GM12891 (cell line): Measurements from ENCODE around the gene ATF3.

Source experiments
- DNase-seq: peaks from one replicate; pipeline ENCODE4 v3.0.0; 2011; ENCODE audit warnings: low spot score; ENCODE audit not compliant: insufficient read length
- FAIRE-seq: peaks from 2 replicates; lab custom pipeline; 2011; peaks lifted over from hg19 to GRCh38; lab: Jason Lieb, UNC
- PAX5 ChIP-seq: IDR thresholded peaks from 2 replicates; pipeline ENCODE4 v1.6.1; 2011; ENCODE audit warnings: low read length, moderate library complexity, mild to moderate bottlenecking; ENCODE audit not compliant: insufficient read depth, severe bottlenecking
- POLR2A ChIP-seq: IDR thresholded peaks from 2 replicates; pipeline ENCODE4 v1.6.1; 2011; ENCODE audit warnings: low read depth, low read length, control low read depth
- POLR2AphosphoS5 ChIP-seq: IDR thresholded peaks from 2 replicates; pipeline ENCODE4 v1.6.1; 2011; ENCODE audit warnings: low read depth, low read length, control low read depth
- POU2F2 ChIP-seq: IDR thresholded peaks from 2 replicates; pipeline ENCODE4 v1.6.1; 2011; ENCODE audit warnings: low read depth, mild to moderate bottlenecking, control low read depth, low read length, moderate library complexity
- SPI1 ChIP-seq: IDR thresholded peaks from 2 replicates; pipeline ENCODE4 v1.6.1; 2011; ENCODE audit warnings: low read depth, low read length, control low read depth
- TAF1 ChIP-seq: IDR thresholded peaks from 2 replicates; pipeline ENCODE4 v1.6.1; 2011; ENCODE audit warnings: low read depth, low read length, control low read depth

ATF3 gene

GRCh38 chr1:212667223-212668139 is 58.9 kb downstream of the ATF3 start:
- FAIRE-seq (no peak), DNase-seq (no peak)

GRCh38 chr1:212668477-212668876 is 59.9 kb downstream of the ATF3 start:
- FAIRE-seq (no peak), DNase-seq (no peak)
- TF ChIP-seq POLR2AphosphoS5: no peak
- no peak for TF ChIP-seq POU2F2
- no peak for TF ChIP-seq POLR2A
- TF ChIP-seq PAX5: no peak
- TF ChIP-seq TAF1: no peak
- TF ChIP-seq SPI1: no peak

More at GRCh38 chr1:212667223-212668139, 58.9 kb downstream of the ATF3 start:
- TF ChIP-seq SPI1 (no peak), POU2F2 (peak; percentile 91; the same call in 1 of the 2 replicates), TAF1 (no peak), POLR2A (no peak), PAX5 (no peak), POLR2AphosphoS5 (no peak)

- peak; percentile 92 for TF ChIP-seq SPI1
- no peak for TF ChIP-seq TAF1
- no peak for TF ChIP-seq PAX5
- TF ChIP-seq POU2F2: no peak
- TF ChIP-seq POLR2A: no peak
- no peak for TF ChIP-seq POLR2AphosphoS5
- FAIRE-seq: no peak
- no peak for DNase-seq
Measured at GRCh38 chr1:212669102-212669501, 60.5 kb downstream of the ATF3 start.

- no peak for DNase-seq
- TF ChIP-seq PAX5: no peak
- TF ChIP-seq POLR2A: no peak
- TF ChIP-seq POLR2AphosphoS5: no peak
- no peak for TF ChIP-seq TAF1
- TF ChIP-seq SPI1: no peak
- TF ChIP-seq POU2F2: no peak
- FAIRE-seq: no peak
Measured at GRCh38 chr1:212669600-212669999, 61.0 kb downstream of the ATF3 start.

- DNase-seq: no peak
- FAIRE-seq: no peak
- no peak for TF ChIP-seq SPI1
- TF ChIP-seq POLR2A: no peak
- TF ChIP-seq PAX5: no peak
- TF ChIP-seq TAF1: no peak
- no peak for TF ChIP-seq POLR2AphosphoS5
- TF ChIP-seq POU2F2: no peak
Measured at GRCh38 chr1:212670301-212670700, 61.7 kb downstream of the ATF3 start.
